Muscle of arm (tissue), 14 donors: ENCODE measurements around the gene TMEM225B. TPM values are rescaled to one million over a fixed set of nuclear protein-coding genes. Genes with fewer than 3 reads are reported as not detected.
"Not testable (repeated sequence)": the region's sequence is repeated elsewhere in the genome, so short reads cannot be mapped to it uniquely, and the experiment has no call there.

Experiments used
- DNase-seq: peaks from one replicate; pipeline ENCODE4 v3.0.0-alpha.2; 2013
- long read RNA-seq, 11 donors: transcript quantifications; one replicate each; lab custom pipeline, GENCODE V29; 2026
- polyA plus RNA-seq, 12 donors: library from polyadenylated mRNA; unstranded; fragments of 120-200 nt; gene quantifications; one replicate each; pipeline ENCODE4 v1.2.1, GENCODE V29; 2013; ENCODE audit not compliant: insufficient read length in 12 of 12

Gene TMEM225B, protein sequence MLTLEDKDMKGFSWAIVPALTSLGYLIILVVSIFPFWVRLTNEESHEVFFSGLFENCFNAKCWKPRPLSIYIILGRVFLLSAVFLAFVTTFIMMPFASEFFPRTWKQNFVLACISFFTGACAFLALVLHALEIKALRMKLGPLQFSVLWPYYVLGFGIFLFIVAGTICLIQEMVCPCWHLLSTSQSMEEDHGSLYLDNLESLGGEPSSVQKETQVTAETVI
- 1 to 10 TPM in 1 of 12 donors, under 1 TPM in 8, not detected in 3; 0.42 to 1.0 (median 0.87) TPM for polyA plus RNA-seq
- long read RNA-seq, donor 1: 0 reads
- long read RNA-seq, donor 2: 0 reads
- long read RNA-seq, donor 3: 0 reads
- long read RNA-seq, donor 4: 0 reads
- long read RNA-seq, donor 5: 0 reads
- long read RNA-seq, donor 6: 0 reads
- long read RNA-seq, donor 7: 0 reads
- long read RNA-seq, donor 8: 0 reads
- long read RNA-seq, donor 9: 0 reads
- long read RNA-seq, donor 10: 0 reads
- long read RNA-seq, donor 11: 0 reads

DNA sequence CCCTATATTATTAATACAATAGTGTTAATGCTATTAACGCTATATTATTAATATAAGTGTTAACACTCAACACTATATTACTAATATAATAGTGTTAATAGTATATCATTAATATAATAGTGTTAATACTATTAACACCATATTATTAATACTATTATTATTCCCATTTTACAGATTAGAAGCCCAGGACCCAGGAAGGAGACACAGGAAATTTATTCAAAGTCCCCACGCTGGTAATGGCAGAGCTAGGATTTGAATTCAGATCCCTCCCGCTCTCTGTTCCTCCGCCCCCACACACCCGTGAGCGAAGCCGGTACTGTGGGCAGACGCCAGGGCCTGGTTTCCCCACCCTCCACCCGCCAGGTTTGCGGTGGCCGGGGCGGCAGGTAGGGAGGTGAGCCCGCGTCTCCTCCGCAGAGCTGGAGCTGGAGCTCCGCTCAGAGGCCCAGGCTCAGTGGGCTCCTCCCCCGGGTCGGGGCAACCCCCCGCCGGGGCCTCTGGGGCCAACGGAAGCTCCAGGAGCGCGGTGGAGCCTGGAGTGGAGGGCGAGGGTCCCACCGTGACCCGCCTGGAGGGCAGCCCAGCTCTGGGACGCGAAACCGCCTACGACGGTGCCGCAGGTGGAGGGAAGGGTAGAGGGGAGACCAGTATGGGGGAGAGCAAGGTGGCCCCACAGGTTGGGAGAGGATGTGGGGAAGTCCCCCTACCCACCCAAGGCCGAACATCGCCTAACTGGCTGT, at the start of gene TMEM225B:
TMEM225B (plus strand) TSS at position 506 of the 740 bp plus-strand sequence. CDS start 6,122 bp downstream, outside the sequence.
- no peak for DNase-seq

DNA sequence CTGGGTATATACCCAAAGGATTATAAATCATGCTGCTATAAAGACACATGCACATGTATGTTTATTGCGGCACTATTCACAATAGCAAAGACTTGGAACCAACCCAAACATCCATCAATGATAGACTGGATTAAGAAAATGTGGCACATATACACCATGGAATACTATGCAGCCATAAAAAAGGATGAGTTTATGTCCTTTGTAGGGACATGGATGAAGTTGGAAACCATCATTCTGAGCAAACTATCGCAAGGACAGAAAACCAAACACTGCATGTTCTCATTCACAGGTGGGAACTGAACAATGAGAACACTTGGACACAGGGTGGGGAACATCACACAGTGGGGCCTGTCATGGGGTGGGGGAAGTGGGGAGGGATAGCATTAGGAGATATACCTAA, 48.5 kb upstream of the TMEM225B start:
- DNase-seq: not testable (repeated sequence)

DNA sequence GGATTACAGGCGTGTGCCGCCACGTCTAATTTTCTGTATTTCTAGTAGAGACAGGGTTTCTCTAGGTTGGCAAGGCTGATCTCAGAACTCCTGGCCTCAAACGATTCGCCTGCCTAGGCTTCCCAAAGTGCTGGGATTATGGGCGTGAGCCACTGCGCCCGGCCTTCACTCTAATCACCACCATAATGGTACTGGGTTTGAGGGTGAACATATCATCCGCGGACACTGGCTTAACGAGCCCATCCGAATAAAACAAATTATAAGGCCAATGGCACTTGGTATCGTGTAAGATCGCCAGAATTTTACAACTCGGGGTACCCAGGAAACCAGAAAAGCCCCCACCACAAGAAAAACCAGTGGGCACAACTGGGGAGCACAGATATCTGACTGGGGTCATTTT, 46.7 kb upstream of the TMEM225B start:
- peak; percentile 10 for DNase-seq

DNA sequence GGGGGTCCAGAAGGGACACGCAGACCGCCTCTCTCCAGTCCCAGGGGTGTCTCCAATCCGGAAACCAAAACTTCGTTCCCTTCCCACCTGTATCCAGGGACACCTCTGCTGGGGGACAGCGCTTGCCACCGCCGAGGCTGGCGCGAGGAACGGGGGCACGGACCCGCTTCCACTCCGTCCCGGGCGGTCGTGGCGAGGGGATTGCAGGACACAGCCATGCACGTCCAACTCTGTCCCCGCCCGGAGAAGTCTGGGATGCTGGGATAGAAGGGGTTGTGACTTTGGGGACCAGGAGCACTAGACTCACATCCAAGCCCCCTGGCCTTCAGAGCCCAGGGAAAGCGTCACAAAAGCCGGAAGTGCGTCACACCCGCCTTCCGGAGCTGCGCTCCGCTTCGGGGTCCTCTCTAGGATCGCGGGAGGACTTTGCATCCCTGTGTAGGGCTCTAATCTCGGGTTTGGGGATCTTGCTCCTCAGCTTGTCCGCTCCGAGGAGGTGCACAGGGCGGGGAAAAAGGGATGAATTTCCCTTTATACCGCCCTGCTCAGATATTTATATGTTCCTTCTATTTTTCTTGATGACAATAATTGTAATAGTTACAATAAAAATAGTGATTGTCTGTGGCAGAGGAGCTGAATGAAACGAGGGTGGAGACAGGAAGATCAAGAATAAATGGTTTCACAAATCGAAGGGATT, 46.2 kb upstream of the TMEM225B start, which contains the start of gene FAM200A:
FAM200A (minus strand) TSS at position 348 of the 697 bp plus-strand sequence. CDS start 3,707 bp downstream, outside the sequence.
- DNase-seq: peak; percentile 97

DNA sequence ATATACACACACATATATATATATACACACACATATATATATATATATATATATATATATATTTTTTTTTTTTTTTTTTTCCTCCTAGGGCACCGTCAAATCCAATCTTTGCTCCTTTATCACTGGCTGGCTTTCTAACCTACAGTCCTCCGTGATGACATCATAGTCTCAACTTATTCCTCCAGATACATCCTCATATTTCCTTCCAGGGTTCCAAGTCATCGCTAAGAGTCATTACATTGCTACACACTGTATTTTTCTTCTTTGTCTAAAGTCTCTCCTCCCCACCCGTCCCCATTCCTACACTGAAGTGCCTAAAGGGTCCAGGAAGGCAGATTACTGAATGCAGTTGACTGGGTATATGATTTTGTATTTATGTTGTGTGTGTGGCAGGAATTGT, 45.0 kb upstream of the TMEM225B start:
- no peak for DNase-seq

DNA sequence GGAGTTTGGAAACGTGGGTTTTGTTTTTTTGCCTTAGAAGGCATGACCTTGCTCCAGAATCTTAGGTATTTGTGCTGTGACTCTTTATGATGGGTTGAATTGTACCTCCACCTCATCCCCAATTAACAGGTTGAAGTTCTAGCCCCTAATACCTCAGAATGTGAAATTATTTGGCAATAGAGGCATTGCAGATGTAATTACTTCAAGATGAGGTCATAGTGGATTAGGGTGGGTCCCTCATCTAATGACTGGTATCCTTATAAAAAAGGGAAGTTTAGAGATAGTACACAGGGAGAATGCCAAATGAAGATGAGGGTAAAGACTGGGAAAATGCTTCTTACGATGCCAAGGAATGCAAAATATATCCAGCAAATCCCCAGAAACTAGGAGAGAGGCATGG, 43.1 kb upstream of the TMEM225B start:
- no peak for DNase-seq

DNA sequence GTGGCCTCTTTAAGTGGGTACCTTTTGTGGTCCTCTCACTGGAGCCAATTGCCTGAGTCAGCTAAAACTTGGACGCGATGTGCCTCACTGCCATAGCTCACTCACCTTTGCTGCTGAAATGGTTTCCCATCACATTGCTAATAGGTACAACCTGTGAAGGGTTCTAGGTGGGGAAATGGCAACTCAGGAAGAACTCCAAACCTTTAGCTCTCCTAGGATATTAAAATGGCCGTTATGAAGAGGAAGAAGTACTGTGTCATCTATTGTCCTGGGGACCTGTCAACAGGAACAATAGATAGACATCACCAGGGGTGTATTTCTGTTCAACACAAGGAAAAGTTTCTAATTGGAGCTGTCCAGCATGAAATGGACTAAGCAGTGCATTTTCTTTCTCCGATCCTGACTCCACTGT, 40.9 kb upstream of the TMEM225B start:
- no peak for DNase-seq

DNA sequence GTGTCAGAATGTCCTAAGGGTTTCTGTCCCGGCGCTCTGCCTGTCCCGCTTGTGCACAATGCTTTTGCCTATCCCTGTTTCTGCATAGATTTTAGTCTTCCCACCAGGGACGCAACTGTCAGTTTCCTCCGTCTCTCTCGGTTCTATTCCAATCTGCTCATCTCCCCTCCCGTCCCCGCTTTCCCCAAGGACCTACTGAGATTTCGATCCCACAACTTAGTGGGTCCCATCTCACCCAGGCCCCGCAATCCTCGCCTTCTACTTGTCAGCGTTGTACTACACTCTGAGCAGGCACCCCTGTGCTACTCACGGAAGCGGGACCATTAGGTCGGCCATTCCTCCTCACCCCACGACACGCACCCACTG, 40.1 kb upstream of the TMEM225B start:
- DNase-seq: no peak

DNA sequence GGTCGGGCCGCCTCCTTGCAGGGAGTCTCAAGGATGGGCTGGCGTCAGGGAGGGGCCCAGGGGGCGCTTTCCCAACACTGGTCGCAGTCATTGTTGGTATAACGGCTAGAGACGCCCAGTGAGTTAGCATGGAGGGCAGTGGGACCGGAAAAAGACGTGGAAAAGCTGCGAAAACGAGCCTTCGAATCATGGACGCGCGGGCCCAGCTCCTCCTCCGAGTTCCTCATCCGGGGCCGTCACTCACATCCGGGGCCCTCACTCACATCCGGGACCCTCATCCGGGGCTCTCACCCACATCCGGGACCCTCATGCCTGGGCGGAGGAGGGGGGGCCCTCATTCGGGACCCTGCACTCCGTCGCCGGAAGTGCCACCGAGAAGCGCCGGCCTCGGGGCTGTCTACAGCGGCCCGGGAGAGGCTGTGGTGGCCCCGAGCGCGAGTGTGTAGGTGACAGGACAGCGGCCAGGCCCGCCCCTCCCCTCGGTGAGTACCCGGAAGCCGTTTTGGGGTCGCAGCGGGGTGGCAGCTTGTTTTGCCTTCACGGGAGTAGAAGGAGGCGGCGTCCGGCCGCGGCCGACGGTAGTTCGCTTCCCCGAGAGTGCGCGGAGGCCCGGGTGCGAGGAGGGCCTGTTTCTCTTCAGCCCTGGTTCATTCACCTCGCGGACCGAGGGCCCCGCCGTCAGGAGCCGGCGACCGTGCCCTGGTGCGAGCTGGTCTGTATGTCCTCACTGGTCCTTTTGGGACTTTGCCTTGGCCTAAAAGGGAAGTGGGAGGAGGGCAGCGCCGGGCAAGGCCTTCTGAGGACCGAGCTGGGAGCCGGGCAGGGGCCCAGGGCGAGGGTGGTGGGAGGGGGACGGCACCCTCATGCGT, 39.5 kb upstream of the TMEM225B start, which contains the start of gene ZNF655:
ZNF655 (plus strand) TSS at position 337 of the 869 bp plus-strand sequence. CDS start 1,918 bp downstream, outside the sequence.
- peak; percentile 93 for DNase-seq

DNA sequence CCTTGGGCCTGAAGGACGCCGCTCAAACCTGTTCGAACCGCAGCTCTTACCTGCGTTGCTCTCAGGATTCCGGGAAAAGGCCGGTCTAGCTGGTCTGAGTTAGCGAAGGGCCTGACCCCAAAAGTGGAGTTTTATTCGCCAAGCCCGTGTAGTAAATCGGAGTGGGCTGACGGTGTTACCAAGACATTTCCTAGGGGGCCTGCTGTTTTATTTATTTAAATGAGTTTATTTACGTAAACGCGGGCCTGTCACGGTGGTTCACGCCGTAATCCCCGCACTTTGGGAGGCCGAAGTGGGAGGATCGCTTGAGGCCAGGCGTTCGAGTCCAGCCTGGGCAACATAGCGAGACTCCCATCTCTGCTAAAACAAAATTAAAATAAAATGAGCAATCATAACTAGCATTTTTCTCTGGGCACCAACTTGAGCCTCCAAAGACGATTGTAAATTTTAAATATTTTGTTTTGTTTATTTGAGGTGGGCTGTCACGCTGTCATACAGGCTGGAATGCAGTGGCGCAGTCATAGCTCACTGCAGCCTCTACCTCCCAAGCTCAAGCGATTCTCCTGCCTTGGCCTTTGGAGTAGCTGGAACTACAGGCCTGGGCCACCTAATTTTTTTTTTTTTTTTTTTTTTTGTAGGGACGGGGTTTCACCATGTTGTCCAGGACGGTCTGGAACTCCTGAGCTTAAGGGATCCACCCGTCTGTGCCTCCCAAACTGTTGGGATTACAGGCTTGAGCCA, 38.7 kb upstream of the TMEM225B start:
- no peak for DNase-seq

DNA sequence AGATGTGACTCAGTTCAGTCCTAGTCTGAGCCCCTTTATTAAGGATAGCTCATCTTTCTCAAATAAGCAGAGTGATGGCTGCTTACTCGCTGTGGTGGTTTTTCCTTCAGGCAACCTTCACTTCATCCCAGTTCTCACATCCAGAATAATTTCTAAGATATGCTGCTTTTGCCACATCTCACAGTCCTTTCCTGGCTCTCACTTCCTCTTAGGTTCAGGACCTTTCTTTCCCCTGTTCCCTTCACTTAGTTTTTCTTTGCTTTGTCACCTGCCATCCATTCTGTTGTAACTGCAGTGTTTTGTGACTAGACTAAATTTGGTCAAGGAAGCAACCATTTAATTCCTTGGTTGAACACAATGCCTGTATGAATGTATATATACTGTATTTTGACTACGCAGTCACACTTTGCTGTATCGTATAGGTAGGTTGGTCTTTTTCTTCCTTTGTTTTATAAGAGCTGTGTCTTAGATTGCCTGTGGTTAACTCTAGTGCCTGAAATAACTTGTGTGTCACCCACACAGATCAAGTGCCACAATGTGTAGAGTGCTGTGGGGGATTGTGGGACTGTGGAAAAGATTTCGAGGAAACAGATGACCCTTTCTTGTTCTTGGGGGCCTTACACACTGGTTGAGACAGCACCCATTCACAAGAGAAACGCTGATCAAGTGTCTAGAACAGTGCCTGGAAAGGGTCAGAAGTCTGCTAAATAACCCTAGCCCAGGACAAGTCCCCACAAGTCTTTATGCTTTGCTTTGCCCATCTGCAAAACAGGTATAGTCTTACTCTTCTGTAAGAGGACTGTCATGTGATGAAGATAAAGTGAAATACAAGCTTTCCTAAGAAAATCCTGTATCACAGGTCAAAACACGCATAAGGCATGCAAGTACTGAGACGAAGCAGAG, 37.0 kb upstream of the TMEM225B start:
- no peak for DNase-seq

DNA sequence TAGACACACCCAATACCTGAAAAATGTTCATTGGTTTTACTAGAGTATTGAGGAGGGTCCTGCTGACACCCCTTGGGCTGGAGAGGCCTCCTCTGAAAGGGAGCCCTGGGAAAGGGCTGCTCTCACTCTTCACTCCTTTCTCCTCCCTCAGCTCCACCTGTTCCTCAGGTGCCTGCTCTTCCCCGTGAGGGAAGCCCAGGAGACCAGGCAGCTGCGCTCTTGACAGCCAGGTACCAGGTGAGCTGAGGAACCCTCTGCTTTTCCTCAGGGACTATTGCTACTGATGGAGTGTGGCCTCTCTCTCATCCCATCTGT, 36.4 kb upstream of the TMEM225B start:
- no peak for DNase-seq

DNA sequence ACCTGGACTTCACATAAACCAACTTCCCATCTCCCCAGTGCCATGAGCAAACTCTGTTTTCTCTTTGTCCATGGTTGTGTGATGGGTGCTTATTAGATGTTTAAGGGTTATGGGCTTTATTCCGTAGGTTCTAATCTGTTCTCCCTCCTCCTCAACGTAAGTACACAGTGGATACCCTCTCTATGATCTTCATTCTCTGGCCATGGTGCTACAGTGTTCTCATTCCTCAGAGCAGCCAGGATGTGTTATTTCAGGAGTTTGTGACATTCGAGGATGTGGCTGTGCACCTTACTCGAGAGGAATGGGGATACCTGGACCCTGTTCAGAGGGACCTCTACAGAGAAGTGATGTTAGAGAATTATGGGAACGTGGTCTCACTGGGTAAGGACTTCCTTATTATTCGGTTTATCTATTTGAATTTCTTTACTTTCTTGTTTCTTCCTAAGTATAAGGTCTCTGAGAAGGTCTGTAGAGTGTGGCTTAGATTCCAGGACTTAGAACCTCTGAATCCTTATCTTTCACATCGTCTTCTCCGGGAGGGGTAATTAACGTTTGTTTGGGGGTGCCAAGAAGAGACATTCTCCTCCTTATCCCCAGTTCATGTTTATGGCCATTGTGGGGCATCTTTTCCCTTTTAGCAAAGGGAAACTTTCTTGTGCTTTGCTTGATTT, 35.8 kb upstream of the TMEM225B start:
- no peak for DNase-seq

DNA sequence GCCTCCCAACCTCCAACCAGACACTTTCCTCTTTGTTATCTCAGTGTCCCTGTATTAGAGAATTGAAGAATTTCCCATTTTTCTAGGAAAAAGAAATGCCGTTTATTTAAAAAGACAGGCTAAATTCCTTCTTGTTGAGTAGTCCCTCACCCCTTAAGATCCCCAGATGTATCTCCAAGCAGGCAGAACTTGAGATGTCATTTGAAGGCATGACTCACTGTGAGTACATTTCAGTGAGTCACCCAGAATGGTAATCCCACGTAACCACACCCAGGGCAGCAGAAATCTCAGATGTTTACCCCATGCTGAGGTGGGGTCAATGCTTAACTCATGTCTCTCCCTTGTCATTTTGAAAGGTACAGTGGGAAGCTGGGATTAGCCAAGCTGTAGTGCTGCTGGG, 35.2 kb upstream of the TMEM225B start:
- no peak for DNase-seq

DNA sequence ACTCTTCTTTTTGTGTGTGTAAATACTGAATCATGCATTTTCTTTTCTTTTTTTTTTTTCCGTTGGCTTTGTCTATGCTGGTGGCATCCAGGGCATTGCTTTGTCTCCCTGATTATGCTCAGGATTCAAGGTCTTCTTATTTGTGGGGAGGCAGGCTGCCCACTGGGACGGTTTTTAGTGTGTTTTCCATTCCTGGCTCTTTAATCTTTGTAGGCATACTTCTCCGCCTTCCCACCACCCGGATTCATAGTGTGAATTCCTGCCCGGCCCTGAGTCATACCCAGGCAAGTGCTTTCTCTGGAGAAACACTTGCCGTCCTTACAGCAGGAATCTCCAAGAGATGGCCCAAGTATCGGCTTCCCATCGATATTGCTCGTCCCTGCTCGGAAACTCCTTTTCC, 34.4 kb upstream of the TMEM225B start:
- DNase-seq: no peak

DNA sequence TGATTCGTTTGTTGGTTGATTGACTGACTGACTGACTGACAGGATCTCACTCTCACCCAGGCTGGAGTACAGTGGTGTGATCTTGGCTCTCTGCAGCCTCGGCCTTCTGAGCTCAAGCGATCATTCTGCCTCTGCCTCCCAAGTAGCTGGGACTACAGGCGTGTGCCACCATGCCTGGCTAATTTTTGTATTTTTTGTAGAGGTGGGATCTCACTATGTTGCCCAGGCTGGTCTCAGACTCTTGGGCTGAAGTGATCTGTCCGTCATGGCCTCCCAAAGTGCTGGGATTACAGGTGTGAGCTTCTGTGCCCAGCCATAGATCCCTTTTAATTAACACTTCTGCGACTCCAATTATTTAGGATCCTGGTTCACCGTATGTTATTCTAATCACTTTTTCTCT, 29.3 kb upstream of the TMEM225B start:
- not testable (repeated sequence) for DNase-seq

DNA sequence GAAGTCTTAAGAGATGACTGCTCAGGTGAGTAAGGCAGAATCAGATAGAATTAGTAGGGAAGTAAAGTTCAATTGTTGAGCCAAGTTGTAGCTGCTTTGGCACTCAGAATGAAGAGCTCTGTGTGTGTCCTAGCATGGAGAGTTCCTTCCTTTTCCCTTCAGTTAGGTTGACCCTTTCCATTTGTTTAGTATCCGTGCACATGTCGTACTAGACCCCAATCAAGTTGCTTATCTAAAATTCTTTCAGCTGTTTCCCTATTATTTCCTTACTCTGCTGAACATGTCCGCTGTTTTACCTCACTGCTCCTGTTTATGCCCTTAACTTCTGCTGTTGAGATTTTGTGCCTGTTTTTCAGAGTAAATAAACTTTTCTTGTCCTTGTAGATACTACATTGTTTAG, 26.3 kb upstream of the TMEM225B start:
- no peak for DNase-seq

DNA sequence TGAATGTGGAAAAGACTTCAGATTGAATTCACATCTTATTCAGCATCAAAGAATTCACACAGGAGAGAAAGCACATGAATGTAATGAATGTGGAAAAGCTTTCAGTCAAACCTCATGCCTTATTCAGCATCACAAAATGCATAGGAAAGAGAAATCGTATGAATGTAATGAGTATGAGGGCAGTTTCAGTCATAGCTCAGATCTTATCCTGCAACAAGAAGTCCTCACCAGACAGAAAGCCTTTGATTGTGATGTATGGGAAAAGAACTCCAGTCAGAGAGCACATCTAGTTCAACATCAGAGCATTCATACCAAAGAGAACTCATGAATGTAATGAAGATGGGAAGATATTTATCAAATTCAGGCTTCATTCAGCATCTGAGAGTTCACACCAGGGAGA, 24.8 kb upstream of the TMEM225B start:
- no peak for DNase-seq

DNA sequence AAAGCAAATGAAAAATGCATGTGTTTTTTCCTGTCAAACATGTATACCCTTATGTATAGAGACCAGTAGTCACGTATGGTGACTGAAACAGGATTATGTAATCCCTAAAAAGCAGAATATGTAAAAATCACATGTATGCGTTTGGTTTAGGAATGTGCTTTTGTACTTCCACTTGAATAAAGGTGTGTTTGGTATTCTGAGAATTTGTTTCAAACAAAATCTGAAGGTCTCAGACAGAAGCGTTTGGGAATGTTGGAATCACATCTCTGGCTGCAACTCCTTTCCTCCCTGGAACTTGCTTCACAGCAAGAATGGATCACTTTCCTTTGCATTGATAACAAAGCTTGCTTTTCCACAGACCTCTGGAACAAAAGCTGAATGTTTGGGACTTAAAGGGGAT, 21.8 kb upstream of the TMEM225B start:
- DNase-seq: no peak
